Measurements from ENCODE around the gene GRAMD4. TPM values are rescaled to one million over a fixed set of nuclear protein-coding genes. Genes with fewer than 3 reads are reported as not detected.

Gene GRAMD4
- total and polyA plus RNA-seq, 10 of the 15 experiments (the other 5 are each of a cell fraction or from before 2014, with no cell fraction given) = 0.21 to 45.5 (median 10.6) TPM

GRCh38 chr22:46578824-46579561 lies 41.2 kb upstream of the GRAMD4 start (continued):
- TF ChIP-seq BMI1 (IDR thresholded peaks at IDR 0.05; ENCODE audit: borderline replicate concordance) (no peak), ATF3 (IDR thresholded peaks at IDR 0.05; ENCODE audit: borderline replicate concordance, extremely low read depth, low read depth, low read length) (no peak), FOXK2 (IDR thresholded peaks at IDR 0.05) (no peak)

- ChIA-PET CTCF (interaction anchor here (1.4 kb wide), 1 partner anchor 16 kb away, joined by 6 read pairs; no protein-coding TSS in a partner anchor), POLR2A (interaction anchor here (0.7 kb wide), 2 partner anchors 28 to 33 kb away, joined by 3 to 4 read pairs; no protein-coding TSS in a partner anchor), RAD21 (ENCODE audit: unreplicated experiment) (interaction anchor here (0.7 kb wide), 1 partner anchor 13 kb away, joined by 3 read pairs; no protein-coding TSS in a partner anchor), SMC1A (ENCODE audit: uncharacterized antibody, unreplicated experiment) (interaction anchor here (1.3 kb wide), 1 partner anchor 16 kb away, joined by 4 read pairs; no protein-coding TSS in a partner anchor)
- 59% methylated on average over 14 of the region's 14 CpGs for WGBS (ENCODE audit: insufficient coverage, insufficient replicate concordance, low lambda C conversion rate, missing lambda C conversion rate)
- H3K9ac ChIP-seq (ENCODE audit: control insufficient read depth, insufficient read depth, low read length) = no peak overlapping the region
- no peak for FAIRE-seq
- no TSS peak for BruUV-seq (replicated peaks)
- no peaks in the 10 kb centered on the region; the same call in 1 of the 2 replicates for H3K79me2 ChIP-seq (ENCODE audit: control insufficient read depth, insufficient read depth, low read length)
- H3K4me3 ChIP-seq = no peak overlapping the region
- no peaks in the 10 kb centered on the region for H4K20me1 ChIP-seq (ENCODE audit: control insufficient read depth, insufficient read depth)
- H3K36me3 ChIP-seq (ENCODE audit: control insufficient read depth in 2 of 2, insufficient read depth in 2 of 2, low read length in 1 of 2) = no peaks in the 10 kb centered on the region
- DNase-seq (ENCODE audit: low read depth, low spot score) = no peak
- H3K27ac ChIP-seq (ENCODE audit: control insufficient read depth, insufficient read depth) = no peak overlapping the region
- H3K27me3 ChIP-seq (replicated peaks in 1 of 2; ENCODE audit: control insufficient read depth in 2 of 2, insufficient read depth in 2 of 2, low read length in 1 of 2) = no peaks in the 10 kb centered on the region; a peak in 1 of 4 replicates
- H3K4me2 ChIP-seq (ENCODE audit: control insufficient read depth, insufficient read depth) = 0 out of 2 replicates have a peak overlapping the region, but pooled peaks have one; percentile 14
- ATAC-seq = no peak
- no peak for TF ChIP-seq GABPA (IDR thresholded peaks at IDR 0.05; ENCODE audit: low read depth)
- no peak for TF ChIP-seq MTA2 (IDR thresholded peaks at IDR 0.05; ENCODE audit: low read depth)
- TF ChIP-seq, protein P1, sequence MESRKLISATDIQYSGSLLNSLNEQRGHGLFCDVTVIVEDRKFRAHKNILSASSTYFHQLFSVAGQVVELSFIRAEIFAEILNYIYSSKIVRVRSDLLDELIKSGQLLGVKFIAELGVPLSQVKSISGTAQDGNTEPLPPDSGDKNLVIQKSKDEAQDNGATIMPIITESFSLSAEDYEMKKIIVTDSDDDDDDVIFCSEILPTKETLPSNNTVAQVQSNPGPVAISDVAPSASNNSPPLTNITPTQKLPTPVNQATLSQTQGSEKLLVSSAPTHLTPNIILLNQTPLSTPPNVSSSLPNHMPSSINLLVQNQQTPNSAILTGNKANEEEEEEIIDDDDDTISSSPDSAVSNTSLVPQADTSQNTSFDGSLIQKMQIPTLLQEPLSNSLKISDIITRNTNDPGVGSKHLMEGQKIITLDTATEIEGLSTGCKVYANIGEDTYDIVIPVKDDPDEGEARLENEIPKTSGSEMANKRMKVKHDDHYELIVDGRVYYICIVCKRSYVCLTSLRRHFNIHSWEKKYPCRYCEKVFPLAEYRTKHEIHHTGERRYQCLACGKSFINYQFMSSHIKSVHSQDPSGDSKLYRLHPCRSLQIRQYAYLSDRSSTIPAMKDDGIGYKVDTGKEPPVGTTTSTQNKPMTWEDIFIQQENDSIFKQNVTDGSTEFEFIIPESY (IDR thresholded peaks at IDR 0.05) = no peak
- TF ChIP-seq, protein P2, sequence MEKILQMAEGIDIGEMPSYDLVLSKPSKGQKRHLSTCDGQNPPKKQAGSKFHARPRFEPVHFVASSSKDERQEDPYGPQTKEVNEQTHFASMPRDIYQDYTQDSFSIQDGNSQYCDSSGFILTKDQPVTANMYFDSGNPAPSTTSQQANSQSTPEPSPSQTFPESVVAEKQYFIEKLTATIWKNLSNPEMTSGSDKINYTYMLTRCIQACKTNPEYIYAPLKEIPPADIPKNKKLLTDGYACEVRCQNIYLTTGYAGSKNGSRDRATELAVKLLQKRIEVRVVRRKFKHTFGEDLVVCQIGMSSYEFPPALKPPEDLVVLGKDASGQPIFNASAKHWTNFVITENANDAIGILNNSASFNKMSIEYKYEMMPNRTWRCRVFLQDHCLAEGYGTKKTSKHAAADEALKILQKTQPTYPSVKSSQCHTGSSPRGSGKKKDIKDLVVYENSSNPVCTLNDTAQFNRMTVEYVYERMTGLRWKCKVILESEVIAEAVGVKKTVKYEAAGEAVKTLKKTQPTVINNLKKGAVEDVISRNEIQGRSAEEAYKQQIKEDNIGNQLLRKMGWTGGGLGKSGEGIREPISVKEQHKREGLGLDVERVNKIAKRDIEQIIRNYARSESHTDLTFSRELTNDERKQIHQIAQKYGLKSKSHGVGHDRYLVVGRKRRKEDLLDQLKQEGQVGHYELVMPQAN (conservative IDR thresholded peaks at IDR 0.05) = no peak
- peaks cover 27% of the 10 kb centered on the region for H3K4me1 ChIP-seq (ENCODE audit: control insufficient read depth, insufficient read depth, low read length)
- no peak overlapping the region for H2AFZ ChIP-seq (ENCODE audit: control insufficient read depth, low read depth, low read length)
- intact Hi-C loops (cut with micrococcal nuclease; ENCODE audit: unreplicated experiment) = loop anchor here (5.0 kb wide), 1 partner anchor 32 kb away; no protein-coding TSS in a partner anchor
- in situ Hi-C loops (cut with MboI) = no loop called here
- no peaks in the 10 kb centered on the region for H3K9me3 ChIP-seq (replicated peaks; ENCODE audit: control insufficient read depth, insufficient read depth, low read length)
Observed at GRCh38 chr22:46579751-46580449, 40.3 kb upstream of the GRAMD4 start.
